Measurements from ENCODE around the gene KBTBD7. TPM values are rescaled to one million over a fixed set of nuclear protein-coding genes. Genes with fewer than 3 reads are reported as not detected.

The KBTBD7 gene
- total RNA-seq, 1 experiment from 2014 or later, result 10.2 TPM

- DNase-seq (ENCODE audit: low spot score), result no peak
- Histone ChIP-seq H3K36me3 (ENCODE audit: insufficient read depth, low read length, poor library complexity, severe bottlenecking) (no peaks in the 10 kb centered on the region), H3K9me3 (ENCODE audit: low read depth, low read length, poor library complexity, severe bottlenecking) (no peaks in the 10 kb centered on the region), H3K4me1 (ENCODE audit: insufficient read depth, low read length, poor library complexity, severe bottlenecking) (no peaks in the 10 kb centered on the region), H3K4me3 (ENCODE audit: low read depth, low read length, poor library complexity, severe bottlenecking) (no peak overlapping the region), H3K27ac (ENCODE audit: low read depth, low read length, poor library complexity, severe bottlenecking) (no peak overlapping the region), H3K27me3 (replicated peaks; ENCODE audit: insufficient read depth, low read depth, low read length, poor library complexity) (no peaks in the 10 kb centered on the region)
- no peak for TF ChIP-seq EZH2 (IDR thresholded peaks at IDR 0.05; ENCODE audit: borderline replicate concordance, low read depth, low read length, poor library complexity, severe bottlenecking)
- no peak for TF ChIP-seq CTCF (conservative IDR thresholded peaks at IDR 0.05; ENCODE audit: low read depth, low read length)
- ChIA-PET POLR2A (ENCODE audit: low non-redundant PET) (no interaction called here), CTCF (no interaction called here)
- intact Hi-C loops (cut with micrococcal nuclease; ENCODE audit: unreplicated experiment), result no loop called here
- BruUV-seq (replicated peaks), result no TSS peak
Observed at GRCh38 chr13:41182231-41182630, 12.1 kb downstream of the KBTBD7 start.

- Histone ChIP-seq H3K9me3 (ENCODE audit: low read depth, low read length, poor library complexity, severe bottlenecking) (peaks cover 2% of the 10 kb centered on the region), H3K36me3 (ENCODE audit: insufficient read depth, low read length, poor library complexity, severe bottlenecking) (no peaks in the 10 kb centered on the region), H3K4me1 (ENCODE audit: insufficient read depth, low read length, poor library complexity, severe bottlenecking) (no peaks in the 10 kb centered on the region), H3K4me3 (ENCODE audit: low read depth, low read length, poor library complexity, severe bottlenecking) (no peak overlapping the region), H3K27me3 (replicated peaks; ENCODE audit: insufficient read depth, low read depth, low read length, poor library complexity) (no peaks in the 10 kb centered on the region), H3K27ac (ENCODE audit: low read depth, low read length, poor library complexity, severe bottlenecking) (no peak overlapping the region)
- BruUV-seq (replicated peaks), result no TSS peak
- ChIA-PET CTCF (no interaction called here), POLR2A (ENCODE audit: low non-redundant PET) (no interaction called here)
- no peak for TF ChIP-seq EZH2 (IDR thresholded peaks at IDR 0.05; ENCODE audit: borderline replicate concordance, low read depth, low read length, poor library complexity, severe bottlenecking)
- no peak for TF ChIP-seq CTCF (conservative IDR thresholded peaks at IDR 0.05; ENCODE audit: low read depth, low read length)
- intact Hi-C loops (cut with micrococcal nuclease; ENCODE audit: unreplicated experiment), result loop anchor here (5.0 kb wide), 1 partner anchor 178 kb away; no protein-coding TSS in a partner anchor
- no peak for DNase-seq (ENCODE audit: low spot score)
Observed at GRCh38 chr13:41179593-41180250, 14.6 kb downstream of the KBTBD7 start.

GRCh38 chr13:41178040-41178439, 16.3 kb downstream of the KBTBD7 start:
- no peaks in the 10 kb centered on the region for H3K4me1 ChIP-seq (ENCODE audit: insufficient read depth, low read length, poor library complexity, severe bottlenecking)
- BruUV-seq (replicated peaks), result no TSS peak
- POLR2A ChIA-PET (ENCODE audit: low non-redundant PET), result no interaction called here
- TF ChIP-seq EZH2 (IDR thresholded peaks at IDR 0.05; ENCODE audit: borderline replicate concordance, low read depth, low read length, poor library complexity, severe bottlenecking) (no peak), CTCF (conservative IDR thresholded peaks at IDR 0.05; ENCODE audit: low read depth, low read length) (no peak)
- no peak overlapping the region for H3K4me3 ChIP-seq (ENCODE audit: low read depth, low read length, poor library complexity, severe bottlenecking)
- intact Hi-C loops (cut with micrococcal nuclease; ENCODE audit: unreplicated experiment), result loop anchor here (5.0 kb wide), 1 partner anchor 179 kb away; no protein-coding TSS in a partner anchor
- no peak for DNase-seq (ENCODE audit: low spot score)
- no peak overlapping the region for H3K27ac ChIP-seq (ENCODE audit: low read depth, low read length, poor library complexity, severe bottlenecking)
- H3K27me3 ChIP-seq (replicated peaks; ENCODE audit: insufficient read depth, low read depth, low read length, poor library complexity), result no peaks in the 10 kb centered on the region
- H3K9me3 ChIP-seq (ENCODE audit: low read depth, low read length, poor library complexity, severe bottlenecking), result peaks cover 5% of the 10 kb centered on the region
- H3K36me3 ChIP-seq (ENCODE audit: insufficient read depth, low read length, poor library complexity, severe bottlenecking), result no peaks in the 10 kb centered on the region
- CTCF ChIA-PET, result no interaction called here

All from A673 (cell line).